GM12891 (cell line): ENCODE data around the gene PDZRN4.

Source experiments
- POLR2A ChIP-seq: IDR thresholded peaks from 2 replicates; pipeline ENCODE4 v1.6.1; 2011; ENCODE audit warnings: low read depth, low read length, control low read depth
- POLR2AphosphoS5 ChIP-seq: IDR thresholded peaks from 2 replicates; pipeline ENCODE4 v1.6.1; 2011; ENCODE audit warnings: low read depth, low read length, control low read depth
- SPI1 ChIP-seq: IDR thresholded peaks from 2 replicates; pipeline ENCODE4 v1.6.1; 2011; ENCODE audit warnings: low read depth, low read length, control low read depth
- TAF1 ChIP-seq: IDR thresholded peaks from 2 replicates; pipeline ENCODE4 v1.6.1; 2011; ENCODE audit warnings: low read depth, low read length, control low read depth

DNA sequence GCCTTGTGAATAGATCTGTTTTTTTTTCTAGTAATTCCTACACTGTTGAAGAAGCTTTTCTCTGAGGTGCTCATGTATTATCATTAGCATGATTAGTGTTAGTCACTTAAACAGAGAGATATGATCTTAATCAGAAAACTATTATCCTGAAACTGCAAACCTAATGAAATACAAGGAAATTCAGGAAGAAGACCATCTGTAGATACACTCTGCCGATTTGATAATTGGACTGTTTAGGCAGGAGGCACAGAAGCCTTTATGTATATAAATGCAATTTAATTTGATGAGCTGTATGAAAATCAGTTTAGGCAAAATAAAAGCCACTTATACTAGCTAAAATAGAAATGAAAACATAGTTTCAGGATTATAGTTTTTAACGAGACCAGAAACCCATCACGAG lies 23.3 kb downstream of the PDZRN4 start:
- no peak for TF ChIP-seq POLR2A
- no peak for TF ChIP-seq POLR2AphosphoS5
- TF ChIP-seq TAF1, result no peak
- TF ChIP-seq SPI1, result no peak
